ENCODE results near the gene TCF19.

The TCF19 gene

GRCh38 chr6:31209137-31209536 is 50.7 kb downstream of the TCF19 start:
- H3K4me3 ChIP-seq (replicated peaks; ENCODE audit: low read depth, low read length), result no peak overlapping the region
- no peak for DNase-seq (ENCODE audit: extremely low read depth, low read depth)

DNA sequence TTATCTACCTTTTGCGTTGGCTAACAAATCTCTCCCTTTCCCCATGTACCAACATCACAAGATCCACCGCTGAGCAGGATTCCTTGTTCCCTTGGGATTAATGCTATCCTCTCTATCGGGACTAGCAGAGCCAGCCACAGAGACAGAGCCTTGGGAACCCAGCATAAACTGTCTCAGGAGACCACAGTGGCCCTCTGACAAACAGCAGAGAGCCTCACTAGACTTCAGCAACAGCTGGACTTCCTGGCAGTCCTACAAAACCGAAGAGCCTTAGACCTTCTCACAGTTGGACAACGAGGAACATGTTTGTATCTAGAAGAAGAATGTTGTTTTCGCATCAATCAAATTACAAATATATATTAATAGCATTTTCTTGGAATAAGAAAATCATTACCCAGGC is 51.7 kb downstream of the TCF19 start:
- H3K4me3 ChIP-seq (replicated peaks; ENCODE audit: low read depth, low read length), result no peak overlapping the region
- TF ChIP-seq, protein P1, sequence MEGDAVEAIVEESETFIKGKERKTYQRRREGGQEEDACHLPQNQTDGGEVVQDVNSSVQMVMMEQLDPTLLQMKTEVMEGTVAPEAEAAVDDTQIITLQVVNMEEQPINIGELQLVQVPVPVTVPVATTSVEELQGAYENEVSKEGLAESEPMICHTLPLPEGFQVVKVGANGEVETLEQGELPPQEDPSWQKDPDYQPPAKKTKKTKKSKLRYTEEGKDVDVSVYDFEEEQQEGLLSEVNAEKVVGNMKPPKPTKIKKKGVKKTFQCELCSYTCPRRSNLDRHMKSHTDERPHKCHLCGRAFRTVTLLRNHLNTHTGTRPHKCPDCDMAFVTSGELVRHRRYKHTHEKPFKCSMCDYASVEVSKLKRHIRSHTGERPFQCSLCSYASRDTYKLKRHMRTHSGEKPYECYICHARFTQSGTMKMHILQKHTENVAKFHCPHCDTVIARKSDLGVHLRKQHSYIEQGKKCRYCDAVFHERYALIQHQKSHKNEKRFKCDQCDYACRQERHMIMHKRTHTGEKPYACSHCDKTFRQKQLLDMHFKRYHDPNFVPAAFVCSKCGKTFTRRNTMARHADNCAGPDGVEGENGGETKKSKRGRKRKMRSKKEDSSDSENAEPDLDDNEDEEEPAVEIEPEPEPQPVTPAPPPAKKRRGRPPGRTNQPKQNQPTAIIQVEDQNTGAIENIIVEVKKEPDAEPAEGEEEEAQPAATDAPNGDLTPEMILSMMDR (IDR thresholded peaks at IDR 0.05; ENCODE audit: low read depth, low read length, missing control alignments), result no peak
- no peak for DNase-seq (ENCODE audit: extremely low read depth, low read depth)

More at GRCh38 chr6:31209137-31209536, 50.7 kb downstream of the TCF19 start:
- TF ChIP-seq, protein P1 (IDR thresholded peaks at IDR 0.05; ENCODE audit: low read depth, low read length, missing control alignments), result no peak

GRCh38 chr6:31210741-31211532 is 52.5 kb downstream of the TCF19 start:
- no peak overlapping the region for H3K4me3 ChIP-seq (replicated peaks; ENCODE audit: low read depth, low read length)

More at GRCh38 chr6:31210741-31211532, 52.5 kb downstream of the TCF19 start:
- DNase-seq (ENCODE audit: extremely low read depth, low read depth), result no peak
- TF ChIP-seq, protein P1 (IDR thresholded peaks at IDR 0.05; ENCODE audit: low read depth, low read length, missing control alignments), result no peak
